Measurements from ENCODE around the gene TM9SF1. TPM values are rescaled to one million over a fixed set of nuclear protein-coding genes. Genes with fewer than 3 reads are reported as not detected.

Gene TM9SF1
- total and polyA plus RNA-seq, 2 of the 13 experiments (the other 11 are each of a cell fraction or from before 2014, with no cell fraction given): 83.2 to 110 TPM

- TF ChIP-seq UBTF (CRISPR knock-in tag; IDR thresholded peaks at IDR 0.05) (peak; percentile 79), IKZF4 (CRISPR knock-in tag; IDR thresholded peaks at IDR 0.05; ENCODE audit: borderline replicate concordance, low read depth, not compliant biosample characterization) (peak; percentile 96), MED1 (CRISPR knock-in tag; IDR thresholded peaks at IDR 0.05) (no peak), ZNF468 (CRISPR knock-in tag; IDR thresholded peaks at IDR 0.05) (0 out of 2 replicates have a peak, but pooled peaks have one; percentile 70), PRDM15 (CRISPR knock-in tag; IDR thresholded peaks at IDR 0.05) (no peak), IKZF5 (CRISPR knock-in tag; IDR thresholded peaks at IDR 0.05) (peak; percentile 48), AGO2 (optimal IDR thresholded peaks at IDR 0.05; ENCODE audit: low read depth, low read length) (peak; percentile 80), GFI1 (CRISPR knock-in tag; IDR thresholded peaks at IDR 0.05; ENCODE audit: borderline replicate concordance) (no peak), EED (CRISPR knock-in tag; IDR thresholded peaks at IDR 0.05) (peak; percentile 99), TCF12 (IDR thresholded peaks at IDR 0.05) (no peak), TCF12 (CRISPR knock-in tag; IDR thresholded peaks at IDR 0.05) (peak; percentile 96; the same call in 1 of the 2 replicates), PPARG (CRISPR knock-in tag; conservative IDR thresholded peaks at IDR 0.05) (peak; percentile 51), SETDB1 (CRISPR knock-in tag; IDR thresholded peaks at IDR 0.05; ENCODE audit: borderline replicate concordance) (no peak; the same call in 1 of the 2 replicates), ZSCAN25 (CRISPR knock-in tag; IDR thresholded peaks at IDR 0.05) (peak; percentile 88), CBX5 (CRISPR knock-in tag; IDR thresholded peaks at IDR 0.05; ENCODE audit: borderline replicate concordance) (peak; percentile 83), ZNF354B (CRISPR knock-in tag; IDR thresholded peaks at IDR 0.05) (0 out of 2 replicates have a peak, but pooled peaks have one; percentile 1), SNRNP70 (IDR thresholded peaks at IDR 0.05; ENCODE audit: low read depth, low read length) (no peak), RARA (CRISPR knock-in tag; IDR thresholded peaks at IDR 0.05) (peak; percentile 46; the same call in 1 of the 2 replicates), STAT6 (CRISPR knock-in tag; IDR thresholded peaks at IDR 0.05; ENCODE audit: borderline replicate concordance) (no peak), RELA (CRISPR knock-in tag; IDR thresholded peaks at IDR 0.05) (no peak; the same call in 1 of the 2 replicates), EZH2 (conservative IDR thresholded peaks at IDR 0.05; ENCODE audit: low read depth, low read length) (no peak)
Measured at GRCh38 chr14:24232121-24232644, 36.9 kb upstream of the TM9SF1 start, which contains the start of gene NEDD8 (continued).
